ENCODE data around the gene GDPD4. TPM values are rescaled to one million over a fixed set of nuclear protein-coding genes. Genes with fewer than 3 reads are reported as not detected.
A peak's percentile ranks its signal among the peaks of the same experiment; 100 is the strongest.

Gene GDPD4
- total RNA-seq, 1 donor from 2014 or later = not detected

GRCh38 chr11:77190331-77191075 lies 111.0 kb downstream of the GDPD4 start:
- no peak for DNase-seq
- H3K27ac Mint-ChIP-seq = no peak overlapping the region
- intact Hi-C loops (cut with micrococcal nuclease) = no loop called here
- H3K36me3 Mint-ChIP-seq (ENCODE audit: low read depth) = no peaks in the 10 kb centered on the region
- H3K4me3 Mint-ChIP-seq = no peak overlapping the region
- H3K9me3 Mint-ChIP-seq = no peaks in the 10 kb centered on the region
- H3K27me3 Mint-ChIP-seq = no peaks in the 10 kb centered on the region
- no peaks in the 10 kb centered on the region for H3K4me1 Mint-ChIP-seq

GRCh38 chr11:77189588-77190210 lies 111.8 kb downstream of the GDPD4 start:
- H3K36me3 Mint-ChIP-seq (ENCODE audit: low read depth) = no peaks in the 10 kb centered on the region

GRCh38 chr11:77188633-77189491 lies 112.6 kb downstream of the GDPD4 start:
- DNase-seq = no peak
- intact Hi-C loops (cut with micrococcal nuclease) = loop anchor here (1.0 kb wide), 2 partner anchors 62 to 142 kb away; no protein-coding TSS in a partner anchor
- Mint-ChIP-seq H3K27ac (no peak overlapping the region), H3K27me3 (no peaks in the 10 kb centered on the region), H3K36me3 (ENCODE audit: low read depth) (no peaks in the 10 kb centered on the region), H3K4me3 (no peak overlapping the region), H3K4me1 (no peaks in the 10 kb centered on the region), H3K9me3 (no peaks in the 10 kb centered on the region)

More at GRCh38 chr11:77189588-77190210, 111.8 kb downstream of the GDPD4 start:
- no peak overlapping the region for H3K27ac Mint-ChIP-seq
- no peaks in the 10 kb centered on the region for H3K9me3 Mint-ChIP-seq
- H3K27me3 Mint-ChIP-seq = no peaks in the 10 kb centered on the region
- intact Hi-C loops (cut with micrococcal nuclease) = no loop called here
- no peak for DNase-seq
- H3K4me1 Mint-ChIP-seq = no peaks in the 10 kb centered on the region
- H3K4me3 Mint-ChIP-seq = no peak overlapping the region

DNA sequence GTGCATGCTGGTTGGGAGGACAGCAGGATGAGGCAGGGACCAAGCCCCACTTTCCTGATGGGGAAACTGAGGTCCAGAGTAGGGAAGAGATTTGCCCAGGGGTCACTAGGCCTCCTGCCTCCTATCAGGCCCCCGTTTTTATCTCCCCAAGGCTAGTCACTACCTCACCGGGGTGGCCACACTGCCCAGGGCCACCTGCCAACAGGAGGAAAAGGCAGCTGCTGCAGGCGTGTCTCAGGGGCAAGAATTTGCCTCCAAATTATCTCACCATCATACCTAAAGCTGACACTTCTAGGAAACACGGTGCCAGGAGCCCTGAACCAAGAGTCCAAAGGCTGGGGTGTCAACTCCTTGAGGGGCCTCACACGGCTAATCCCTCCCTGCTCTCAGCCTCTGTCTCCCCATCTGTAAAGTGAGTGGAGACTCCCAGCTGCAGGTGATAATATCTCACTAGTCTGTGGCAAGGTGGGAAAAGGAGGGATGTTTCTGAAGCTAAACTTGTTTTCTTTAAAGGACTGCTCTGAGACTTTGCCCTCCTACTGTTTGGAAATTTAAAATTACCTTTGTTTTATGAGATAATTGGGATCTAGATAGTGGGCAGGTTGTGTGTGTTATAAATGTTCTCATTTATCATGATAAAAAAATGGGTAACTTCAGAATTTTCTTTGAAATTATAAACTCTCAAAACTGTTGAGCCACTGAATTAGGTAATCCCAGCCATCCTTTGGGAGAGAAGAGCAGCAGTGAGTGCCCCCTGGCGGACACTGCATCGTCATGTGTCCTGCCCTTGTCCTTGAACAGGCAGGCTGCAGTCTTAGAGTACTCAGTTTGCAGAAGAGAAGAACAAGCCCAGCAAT lies 113.5 kb downstream of the GDPD4 start:
- no peaks in the 10 kb centered on the region for H3K4me1 Mint-ChIP-seq
- intact Hi-C loops (cut with micrococcal nuclease) = loop anchor here (1.0 kb wide), 2 partner anchors 61 to 141 kb away; no protein-coding TSS in a partner anchor
- no peak overlapping the region for H3K4me3 Mint-ChIP-seq
- peak; percentile 90 for DNase-seq
- no peaks in the 10 kb centered on the region for H3K27me3 Mint-ChIP-seq
- no peaks in the 10 kb centered on the region for H3K9me3 Mint-ChIP-seq
- no peak overlapping the region for H3K27ac Mint-ChIP-seq
- H3K36me3 Mint-ChIP-seq (ENCODE audit: low read depth) = no peaks in the 10 kb centered on the region

DNA sequence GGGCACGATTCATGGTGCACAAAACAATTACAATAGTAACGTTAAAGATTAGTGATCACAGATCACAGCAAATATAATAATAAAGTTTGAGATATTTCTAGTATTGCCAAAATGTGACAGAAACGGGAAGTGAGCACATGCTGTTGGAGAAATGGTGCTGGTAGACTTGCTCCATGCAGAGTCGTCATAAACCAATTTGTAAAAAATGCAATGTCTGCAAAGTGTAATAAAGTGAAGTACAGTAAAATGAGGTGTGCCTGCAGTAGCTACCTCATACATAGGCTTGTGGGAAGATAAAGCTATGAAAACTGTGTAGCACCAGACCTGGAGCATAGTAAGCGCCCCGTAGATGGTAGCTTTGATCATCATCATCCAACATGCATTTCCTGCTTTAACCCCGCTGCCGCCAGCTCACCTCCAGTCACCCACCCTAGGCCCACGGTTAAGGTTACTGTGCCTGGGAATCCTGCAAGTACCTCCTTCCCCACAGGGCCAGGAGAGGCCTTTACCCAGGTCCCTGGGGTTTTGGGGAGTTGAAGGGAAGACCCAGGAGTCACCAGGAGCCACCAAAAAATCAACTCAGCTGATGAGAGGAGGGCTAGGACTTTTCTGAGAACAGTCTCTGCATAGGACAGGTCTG lies 114.3 kb downstream of the GDPD4 start:
- Mint-ChIP-seq H3K4me1 (no peaks in the 10 kb centered on the region), H3K36me3 (ENCODE audit: low read depth) (no peaks in the 10 kb centered on the region), H3K27me3 (no peaks in the 10 kb centered on the region), H3K9me3 (no peaks in the 10 kb centered on the region), H3K27ac (no peak overlapping the region), H3K4me3 (no peak overlapping the region)
- intact Hi-C loops (cut with micrococcal nuclease) = no loop called here
- DNase-seq = no peak

DNA sequence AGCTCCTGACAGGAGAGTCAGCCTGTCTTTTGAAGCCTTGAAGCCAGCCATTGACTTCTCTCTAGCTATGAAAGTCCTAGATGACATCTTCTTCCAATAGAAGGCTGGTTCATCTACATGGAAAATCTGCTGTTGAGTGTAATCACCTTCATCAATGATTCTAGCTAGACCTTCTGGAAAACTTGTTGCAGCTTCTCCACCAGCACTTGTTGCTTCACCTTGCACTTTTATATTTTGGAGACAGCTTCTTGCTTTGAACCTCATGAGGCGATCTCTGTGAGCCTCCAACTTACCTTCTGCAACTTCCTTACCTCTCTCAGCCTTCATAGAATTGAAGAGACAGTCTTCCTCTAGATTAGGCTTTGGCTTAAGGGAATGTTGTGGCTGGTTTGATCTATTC lies 115.2 kb downstream of the GDPD4 start:
- intact Hi-C loops (cut with micrococcal nuclease) = no loop called here
- no peaks in the 10 kb centered on the region for H3K27me3 Mint-ChIP-seq
- no peak overlapping the region for H3K4me3 Mint-ChIP-seq
- H3K4me1 Mint-ChIP-seq = no peaks in the 10 kb centered on the region
- no peaks in the 10 kb centered on the region for H3K9me3 Mint-ChIP-seq
- no peak overlapping the region for H3K27ac Mint-ChIP-seq
- no peaks in the 10 kb centered on the region for H3K36me3 Mint-ChIP-seq (ENCODE audit: low read depth)
- no peak for DNase-seq

DNA sequence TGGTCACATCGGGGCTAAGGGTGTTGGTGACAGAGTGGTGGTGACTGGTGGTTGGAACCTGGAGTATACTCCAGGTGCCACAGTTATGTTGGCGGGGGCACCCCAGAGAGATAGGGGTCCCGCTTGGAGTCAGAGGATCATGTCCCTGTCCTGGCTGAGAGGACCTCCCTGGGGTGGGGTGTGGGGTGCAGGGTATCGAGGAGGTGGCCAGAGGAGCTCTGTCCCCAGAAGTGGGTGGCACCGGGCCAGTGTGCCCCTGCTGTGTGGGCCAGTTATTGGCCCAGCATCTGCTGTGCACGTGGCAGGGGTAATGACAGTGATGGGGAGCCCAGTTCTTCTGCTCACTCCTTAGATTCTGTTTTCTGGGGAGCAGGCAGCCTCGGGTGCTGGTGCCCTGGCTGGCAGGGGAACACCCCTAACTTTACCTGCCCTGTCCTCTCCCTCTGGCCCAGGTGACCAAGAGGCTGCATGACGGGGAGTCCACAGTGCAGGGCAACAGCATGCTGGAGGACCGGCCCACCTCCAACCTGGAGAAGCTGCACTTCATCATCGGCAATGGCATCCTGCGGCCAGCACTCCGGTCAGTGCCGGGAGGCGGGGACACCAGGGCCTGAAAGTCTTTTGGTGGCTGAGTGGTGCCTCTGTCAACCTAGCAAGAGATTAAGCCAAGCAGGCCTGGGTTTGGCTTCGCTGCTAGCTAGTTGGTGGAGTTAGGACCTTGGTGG lies 117.2 kb downstream of the GDPD4 start:
- Mint-ChIP-seq H3K27ac (no peak overlapping the region), H3K4me3 (no peak overlapping the region), H3K36me3 (ENCODE audit: low read depth) (no peaks in the 10 kb centered on the region), H3K9me3 (no peaks in the 10 kb centered on the region), H3K27me3 (no peaks in the 10 kb centered on the region), H3K4me1 (no peaks in the 10 kb centered on the region)
- no peak for DNase-seq
- intact Hi-C loops (cut with micrococcal nuclease) = no loop called here

DNA sequence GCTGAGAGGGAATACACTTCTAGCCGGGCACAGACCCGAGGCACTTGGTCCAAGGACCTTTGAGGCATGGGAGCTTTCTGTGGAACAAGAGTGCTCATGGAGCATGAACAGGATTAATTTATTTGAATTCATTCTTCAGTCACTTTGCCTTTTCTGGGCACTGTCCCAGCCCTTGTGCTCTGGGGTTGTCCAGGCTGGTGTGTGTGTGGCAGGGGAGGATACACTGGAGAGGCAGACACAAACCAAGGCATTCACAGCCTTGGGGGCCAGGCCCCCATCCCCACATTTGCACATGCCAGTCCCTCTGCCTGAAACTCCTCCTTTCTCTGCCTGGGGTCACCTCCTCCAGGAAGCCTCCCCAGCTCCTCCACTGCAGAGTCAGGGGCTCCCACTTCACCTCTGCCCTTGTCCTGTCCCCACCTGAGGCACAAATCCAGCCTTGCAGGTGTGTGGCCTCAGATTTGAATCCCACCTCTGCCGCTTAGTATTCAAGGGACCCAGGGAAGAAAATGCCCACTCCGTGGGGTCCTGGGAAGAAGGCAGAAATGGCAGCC lies 118.0 kb downstream of the GDPD4 start:
- H3K4me1 Mint-ChIP-seq = no peaks in the 10 kb centered on the region
- no peak overlapping the region for H3K27ac Mint-ChIP-seq
- H3K36me3 Mint-ChIP-seq (ENCODE audit: low read depth) = no peaks in the 10 kb centered on the region
- intact Hi-C loops (cut with micrococcal nuclease) = no loop called here
- H3K9me3 Mint-ChIP-seq = no peaks in the 10 kb centered on the region
- no peak for DNase-seq
- no peaks in the 10 kb centered on the region for H3K27me3 Mint-ChIP-seq
- no peak overlapping the region for H3K4me3 Mint-ChIP-seq

DNA sequence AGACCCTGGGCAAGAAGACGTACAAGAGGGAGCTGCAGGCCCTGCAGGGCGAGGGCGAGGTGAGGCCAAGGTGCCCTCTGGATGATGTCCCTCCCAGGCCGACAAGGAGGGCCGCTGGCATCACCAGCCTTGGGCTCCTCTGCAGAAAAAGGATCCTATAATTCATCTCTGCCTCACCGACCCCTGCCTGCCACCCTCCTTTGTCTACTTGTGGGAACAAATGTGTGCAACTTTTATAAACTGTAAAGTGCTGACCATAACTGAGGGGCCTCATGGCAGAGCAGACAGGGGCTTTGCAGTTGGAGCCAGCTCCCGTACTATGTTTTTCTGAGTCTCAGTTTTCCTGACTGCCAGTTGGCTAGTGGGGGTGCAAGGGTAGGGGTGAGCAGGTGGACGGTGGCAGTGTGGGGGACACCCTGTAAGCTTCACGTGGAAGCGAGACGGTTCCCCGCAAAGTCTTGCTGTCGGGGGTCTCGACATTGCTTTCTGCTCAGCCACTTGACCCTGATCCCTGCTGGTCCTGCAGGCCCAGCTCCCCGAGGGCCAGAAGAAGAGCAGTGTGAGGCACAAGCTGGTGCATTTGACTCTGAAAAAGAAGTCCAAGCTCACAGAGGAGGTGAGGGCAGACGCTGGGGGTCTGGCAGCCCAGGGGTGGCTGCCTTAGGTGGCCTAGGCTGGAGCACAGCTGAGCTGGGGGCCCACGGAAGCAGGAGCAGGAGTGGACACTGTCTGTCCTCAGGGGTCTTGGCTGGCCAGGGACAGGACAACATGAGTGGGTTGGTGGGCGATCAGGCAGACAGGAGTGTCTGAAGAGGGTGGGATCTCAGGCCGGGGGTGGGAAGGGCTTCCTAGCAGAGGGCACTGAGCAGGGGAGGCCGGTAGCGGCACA lies 118.7 kb downstream of the GDPD4 start:
- H3K4me1 Mint-ChIP-seq = no peaks in the 10 kb centered on the region
- H3K27me3 Mint-ChIP-seq = no peaks in the 10 kb centered on the region
- no peak overlapping the region for H3K4me3 Mint-ChIP-seq
- no peak for DNase-seq
- intact Hi-C loops (cut with micrococcal nuclease) = no loop called here
- H3K9me3 Mint-ChIP-seq = no peaks in the 10 kb centered on the region
- no peak overlapping the region for H3K27ac Mint-ChIP-seq
- no peaks in the 10 kb centered on the region for H3K36me3 Mint-ChIP-seq (ENCODE audit: low read depth)

DNA sequence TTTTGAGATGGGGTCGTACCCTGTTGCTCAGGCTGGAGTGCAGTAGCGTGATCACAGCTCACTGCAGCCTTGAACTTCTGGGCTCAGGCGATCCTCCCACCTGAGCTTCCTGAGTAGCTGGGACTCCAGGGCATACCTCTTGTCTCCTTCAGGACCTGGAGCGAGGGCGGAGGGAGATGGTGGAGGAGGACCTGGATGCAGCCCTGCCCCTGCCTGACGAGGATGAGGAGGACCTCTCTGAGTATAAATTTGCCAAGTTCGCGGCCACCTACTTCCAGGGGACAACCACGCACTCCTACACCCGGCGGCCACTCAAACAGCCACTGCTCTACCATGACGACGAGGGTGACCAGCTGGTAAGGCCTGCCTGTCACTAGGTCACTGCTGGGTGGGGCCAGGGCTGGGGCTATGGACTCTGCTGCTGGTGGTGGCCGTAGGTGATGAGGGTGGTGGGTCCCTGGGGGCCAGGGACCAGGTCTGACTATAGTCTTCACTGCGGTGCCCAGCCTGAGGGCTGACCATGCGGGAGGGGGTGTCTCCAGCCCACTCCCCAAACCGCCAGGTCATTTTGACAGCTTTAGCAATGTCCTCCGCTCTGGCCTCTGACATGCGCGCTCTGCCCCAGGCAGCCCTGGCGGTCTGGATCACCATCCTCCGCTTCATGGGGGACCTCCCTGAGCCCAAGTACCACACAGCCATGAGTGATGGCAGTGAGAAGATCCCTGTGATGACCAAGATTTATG lies 119.5 kb downstream of the GDPD4 start:
- intact Hi-C loops (cut with micrococcal nuclease) = no loop called here
- DNase-seq = no peak
- H3K27ac Mint-ChIP-seq = no peak overlapping the region

DNA sequence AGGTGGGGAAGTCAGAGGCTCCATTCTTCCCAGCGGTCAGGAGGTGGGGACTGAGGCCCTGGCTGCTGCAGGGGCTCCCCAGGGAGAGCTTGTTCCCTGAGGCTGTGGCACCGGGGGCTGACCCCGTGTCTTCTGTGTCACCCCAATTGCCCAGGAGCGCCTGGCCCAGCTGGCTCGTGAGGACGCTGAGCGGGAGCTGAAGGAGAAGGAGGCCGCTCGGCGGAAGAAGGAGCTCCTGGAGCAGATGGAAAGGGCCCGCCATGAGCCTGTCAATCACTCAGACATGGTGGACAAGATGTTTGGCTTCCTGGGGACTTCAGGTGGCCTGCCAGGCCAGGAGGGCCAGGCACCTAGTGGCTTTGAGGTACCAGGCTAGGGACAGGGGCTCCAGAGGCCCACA lies 120.3 kb downstream of the GDPD4 start:
- no peaks in the 10 kb centered on the region for H3K36me3 Mint-ChIP-seq (ENCODE audit: low read depth)
- no peak for DNase-seq
- no peak overlapping the region for H3K27ac Mint-ChIP-seq
- no peaks in the 10 kb centered on the region for H3K27me3 Mint-ChIP-seq
- no peaks in the 10 kb centered on the region for H3K9me3 Mint-ChIP-seq
- intact Hi-C loops (cut with micrococcal nuclease) = no loop called here
- no peaks in the 10 kb centered on the region for H3K4me1 Mint-ChIP-seq
- no peak overlapping the region for H3K4me3 Mint-ChIP-seq

More for the DNA sequence above, 119.5 kb downstream of the GDPD4 start:
- Mint-ChIP-seq H3K4me1 (no peaks in the 10 kb centered on the region), H3K27me3 (no peaks in the 10 kb centered on the region), H3K4me3 (no peak overlapping the region), H3K36me3 (ENCODE audit: low read depth) (no peaks in the 10 kb centered on the region), H3K9me3 (no peaks in the 10 kb centered on the region)

Data from activated CD4-positive, alpha-beta T cell treated with anti-CD3 and anti-CD28 coated beads, Interleukin-2, amount 10 ng/mL, durations not matched to agents 24 days and 14 days (primary cell).